GM12891 (cell line): Measurements from ENCODE around the gene SCD.

Experiments
- POLR2A ChIP-seq: IDR thresholded peaks from 2 replicates; pipeline ENCODE4 v1.6.1; 2011; ENCODE audit warnings: low read depth, low read length, control low read depth
- SPI1 ChIP-seq: IDR thresholded peaks from 2 replicates; pipeline ENCODE4 v1.6.1; 2011; ENCODE audit warnings: low read depth, low read length, control low read depth
- TAF1 ChIP-seq: IDR thresholded peaks from 2 replicates; pipeline ENCODE4 v1.6.1; 2011; ENCODE audit warnings: low read depth, low read length, control low read depth

DNA sequence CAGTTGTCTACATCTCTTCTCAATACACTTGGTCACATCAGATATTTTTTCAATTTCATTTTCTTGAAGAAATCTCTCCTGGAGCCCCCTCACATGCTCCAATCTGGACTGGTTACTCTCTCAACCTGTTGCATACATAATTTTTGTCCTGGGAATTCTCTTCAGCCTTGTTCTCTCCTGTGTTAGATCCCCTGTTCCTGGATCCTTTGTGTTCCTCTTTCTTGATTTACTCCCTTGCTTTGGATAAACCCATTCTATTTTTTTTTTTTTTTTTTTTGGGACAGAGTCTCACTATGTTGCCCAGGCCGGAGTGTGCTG, 45.6 kb downstream of the SCD start:
- no peak for TF ChIP-seq TAF1
- no peak for TF ChIP-seq POLR2A
- no peak for TF ChIP-seq SPI1
